ENCODE measurements around the gene HSPA1L.

Gene HSPA1L

DNA sequence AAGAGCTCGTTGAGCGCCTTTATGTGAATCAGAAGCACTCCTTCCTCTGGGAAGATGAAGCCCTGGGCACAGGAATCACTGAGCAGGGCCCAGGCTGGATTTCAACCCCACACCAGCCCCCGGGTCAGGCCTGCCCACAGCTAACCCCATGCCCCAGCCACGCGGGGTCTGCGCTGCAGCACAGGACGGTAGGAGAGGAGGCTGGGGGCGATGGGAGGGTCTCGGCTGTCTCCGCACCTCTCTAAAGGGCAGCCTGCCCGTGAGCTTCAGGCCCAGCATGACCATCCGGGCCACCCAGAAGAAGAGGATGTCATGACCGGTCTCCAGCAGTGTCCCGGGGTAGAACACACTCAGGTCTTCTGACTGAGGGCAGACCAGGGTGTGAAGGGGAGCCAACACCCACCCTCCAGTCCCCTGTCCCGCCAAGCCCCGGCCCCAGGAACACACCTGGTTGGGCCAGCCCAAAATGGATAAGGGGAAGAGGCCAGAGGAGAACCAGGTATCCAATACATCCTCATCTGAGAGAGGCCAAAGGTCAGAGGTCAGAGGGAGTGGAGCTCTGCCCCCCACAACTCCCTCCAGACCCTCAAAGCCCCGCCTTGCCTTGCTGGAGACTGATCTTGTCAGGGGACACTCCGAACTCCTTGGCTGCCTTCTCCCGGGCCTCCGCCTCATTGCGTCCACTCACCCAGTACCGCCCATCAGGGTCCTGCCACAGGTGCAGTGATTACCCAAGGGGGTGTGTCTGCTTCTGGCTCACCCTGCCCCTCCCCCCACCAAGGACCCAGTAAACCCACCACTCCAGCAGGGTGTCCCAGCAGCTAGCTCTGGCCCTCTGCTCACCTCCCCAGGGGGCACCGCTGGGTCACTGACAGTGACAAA lies 33.6 kb downstream of the HSPA1L start:
- DNase-seq = no peak

DNA sequence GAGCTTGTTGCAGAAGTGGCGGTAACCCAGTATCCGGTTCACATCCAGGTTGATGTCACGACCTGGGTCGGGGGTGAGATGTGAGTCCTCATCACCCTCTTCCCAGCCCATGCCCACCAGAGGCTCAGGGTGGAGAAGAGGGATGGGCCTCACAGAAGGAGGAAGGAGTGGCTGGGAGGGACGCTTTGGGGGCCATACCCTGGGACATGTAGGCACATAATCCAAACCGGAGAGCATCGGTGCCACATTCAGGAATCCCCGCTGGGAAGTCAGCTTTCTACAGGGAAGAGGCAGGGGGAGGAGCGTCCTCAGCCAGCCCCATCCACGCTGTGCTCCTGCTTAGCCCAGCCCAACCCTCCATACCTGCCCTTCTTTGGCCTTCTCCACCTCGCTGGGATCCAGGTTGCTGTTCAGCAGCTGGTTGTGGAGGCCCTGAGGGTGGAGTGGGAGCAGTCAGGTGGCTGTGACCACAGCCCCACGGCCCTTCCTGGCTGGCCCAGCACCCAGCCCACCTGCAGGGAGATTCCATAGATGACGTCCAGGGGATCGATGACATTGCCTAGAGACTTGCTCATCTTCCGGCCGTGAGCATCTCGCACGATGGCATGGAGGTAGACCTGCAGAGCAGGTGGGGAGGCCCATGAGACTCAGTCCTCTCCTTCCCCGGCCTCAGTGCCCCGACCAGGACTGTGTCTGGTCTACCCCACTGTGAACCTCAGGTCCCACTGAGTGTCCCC lies 34.4 kb downstream of the HSPA1L start:
- DNase-seq = no peak

DNA sequence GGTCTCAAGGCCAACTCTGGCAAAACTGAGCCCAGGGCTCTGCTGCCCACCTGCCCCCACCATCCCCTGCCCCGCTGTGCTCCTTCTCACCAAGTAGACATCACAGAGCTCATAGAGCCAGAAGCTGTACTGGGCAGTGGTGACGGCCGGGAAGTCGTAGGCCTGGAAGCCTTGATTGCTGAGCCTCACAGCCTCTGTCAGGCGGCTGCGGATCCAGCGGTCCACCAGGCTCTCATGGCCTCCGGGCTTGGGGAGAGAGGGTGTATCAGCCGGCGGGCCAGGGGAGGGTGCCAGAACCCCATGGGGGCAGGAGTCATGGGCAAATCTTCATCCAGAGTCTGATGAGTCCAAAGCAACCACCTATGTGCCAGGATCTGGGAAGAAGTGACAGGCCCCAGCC lies 35.2 kb downstream of the HSPA1L start:
- no peak for DNase-seq

DNA sequence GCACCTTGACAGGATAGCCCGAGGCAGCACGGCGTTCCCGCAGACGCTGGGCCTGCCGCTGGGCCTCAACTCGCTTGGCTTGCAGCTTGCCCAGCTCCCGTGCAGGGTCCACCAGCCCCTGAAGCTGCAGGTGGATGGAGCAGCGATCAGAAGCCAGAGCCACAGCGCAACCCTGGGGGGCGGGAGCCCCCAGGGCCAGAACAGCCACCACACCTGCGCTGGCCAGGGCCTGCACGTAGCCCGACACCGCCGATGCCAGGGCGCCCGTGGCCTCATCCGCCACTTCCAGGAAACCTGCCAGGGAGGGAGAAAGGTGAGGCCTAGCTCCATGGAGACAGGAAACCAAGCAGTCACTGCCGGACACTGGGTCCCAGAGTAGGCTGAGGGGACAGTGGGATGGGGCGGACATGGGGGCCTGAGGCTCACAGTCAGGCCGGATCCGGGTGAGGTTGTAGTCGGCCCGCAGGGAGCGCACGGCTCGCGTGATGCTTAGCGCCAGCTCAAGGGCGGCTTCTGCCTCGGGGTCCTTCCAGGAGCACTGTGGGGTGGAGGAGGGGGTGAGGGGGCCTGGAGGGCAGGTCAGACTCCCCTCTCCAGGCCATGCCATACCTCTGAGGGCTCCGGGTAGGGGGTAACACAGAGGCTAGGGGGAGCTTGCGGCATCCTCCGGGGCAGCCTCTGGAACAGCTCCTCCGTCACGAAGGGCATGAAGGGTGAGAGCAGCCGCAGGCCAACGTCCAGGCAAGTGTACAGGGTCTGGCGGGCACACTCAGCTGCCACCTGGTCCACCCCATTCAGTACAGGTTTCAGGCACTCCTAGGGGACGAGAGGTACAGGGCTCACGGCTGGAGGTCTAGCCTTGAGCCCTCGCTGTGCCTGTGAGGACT lies 35.8 kb downstream of the HSPA1L start:
- DNase-seq = no peak

DNA sequence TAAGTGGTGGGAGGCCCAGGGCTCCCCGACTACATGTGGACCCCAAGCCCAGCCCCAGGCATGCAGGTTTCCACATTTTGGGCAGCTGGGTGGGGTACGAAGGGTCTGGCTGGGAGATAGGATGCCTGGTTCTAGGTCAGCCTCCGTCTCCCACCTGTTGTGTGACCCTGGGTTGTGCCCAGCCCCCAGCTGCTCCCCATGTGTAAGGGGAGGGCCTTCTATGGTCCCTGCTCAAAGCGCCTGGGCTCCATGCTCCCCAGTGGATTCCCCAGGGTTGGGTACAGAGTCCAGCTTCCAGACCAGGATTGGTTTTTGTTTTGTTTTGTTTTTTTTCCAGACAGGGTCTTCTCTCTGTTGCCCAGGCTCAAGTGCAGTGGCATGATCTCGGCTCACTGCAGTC lies 36.9 kb downstream of the HSPA1L start:
- DNase-seq = no peak

DNA sequence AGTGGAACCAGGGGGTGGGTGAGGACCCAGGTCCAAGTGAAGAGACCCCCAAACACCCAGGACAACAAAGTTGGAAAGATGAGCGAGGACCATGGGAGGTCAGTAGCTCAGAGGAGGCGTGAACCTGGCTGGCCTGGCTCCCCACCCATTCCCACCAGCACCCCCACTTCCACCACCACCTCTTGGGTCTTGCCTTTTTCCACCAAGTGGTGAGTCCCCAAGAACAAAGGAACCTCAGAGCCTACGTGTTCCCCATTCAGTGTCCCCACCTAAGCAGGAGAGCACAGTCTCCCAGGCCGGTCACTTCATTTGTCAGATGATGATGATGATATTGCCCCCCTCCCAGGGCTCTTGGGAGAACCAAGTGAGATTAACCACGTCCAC lies 37.4 kb downstream of the HSPA1L start:
- DNase-seq = no peak

DNA sequence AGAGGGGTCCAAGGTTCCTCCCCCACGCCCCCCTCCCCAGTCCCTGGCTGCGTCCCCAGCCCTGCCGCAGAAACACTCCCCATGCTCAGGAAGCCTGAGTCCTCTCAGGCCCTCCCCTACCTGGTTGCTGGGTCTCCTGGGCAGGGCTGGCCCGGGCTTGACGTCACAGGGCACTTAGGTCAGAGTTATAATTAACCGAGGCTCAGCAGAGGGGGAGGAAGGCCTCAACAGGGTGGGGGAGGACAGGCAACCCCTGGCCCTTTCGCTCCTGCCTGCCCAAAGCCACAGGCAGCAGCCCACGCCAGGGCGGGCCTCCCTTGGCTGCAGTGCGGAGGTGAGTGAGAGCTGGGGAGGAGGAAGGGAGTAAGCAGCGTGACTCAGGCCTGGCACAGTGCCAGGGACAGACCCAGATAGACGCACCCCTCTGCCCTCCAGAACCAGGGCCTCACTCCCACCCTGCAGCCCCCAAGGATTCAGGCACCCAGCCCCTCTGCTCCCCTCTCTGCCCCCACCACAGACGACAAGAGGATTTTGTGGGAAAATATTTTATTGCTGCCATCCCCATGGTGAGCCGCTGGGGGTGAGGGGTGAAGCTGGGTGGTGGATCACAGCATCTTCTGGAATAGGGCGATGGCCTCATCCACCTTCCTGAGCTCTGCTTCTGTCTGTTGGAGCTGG lies 38.0 kb downstream of the HSPA1L start, which contains the start of gene VWA7:
VWA7 (minus strand) TSS at position 340 of the 678 bp plus-strand sequence. CDS start 549 bp downstream, outside the sequence.
- peak; percentile 38 for DNase-seq

DNA sequence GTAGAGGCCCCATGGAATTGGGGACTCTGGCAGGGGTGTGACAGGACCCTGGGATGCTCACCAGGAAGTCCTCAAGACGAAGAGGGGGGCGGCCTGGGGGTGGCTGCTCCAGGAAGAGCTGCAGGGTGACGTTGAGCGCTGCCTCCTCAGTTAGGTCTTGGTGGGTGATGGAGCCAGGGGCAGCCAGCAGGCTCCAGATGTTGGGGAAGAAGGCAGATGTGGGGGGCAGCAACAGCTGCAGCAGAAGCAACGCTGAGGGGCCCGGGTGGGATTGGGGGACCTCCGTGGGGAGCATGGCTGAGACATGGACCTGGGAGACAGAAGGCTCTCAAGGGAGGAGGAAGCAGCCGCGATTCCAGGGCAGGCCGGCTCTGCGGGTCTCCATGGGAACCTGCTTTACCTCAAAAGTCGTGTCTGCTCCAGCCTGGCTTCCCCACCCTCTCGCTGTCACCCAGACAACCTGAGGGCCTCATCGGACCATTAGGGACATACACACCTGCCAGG lies 38.5 kb downstream of the HSPA1L start:
- DNase-seq = no peak

DNA sequence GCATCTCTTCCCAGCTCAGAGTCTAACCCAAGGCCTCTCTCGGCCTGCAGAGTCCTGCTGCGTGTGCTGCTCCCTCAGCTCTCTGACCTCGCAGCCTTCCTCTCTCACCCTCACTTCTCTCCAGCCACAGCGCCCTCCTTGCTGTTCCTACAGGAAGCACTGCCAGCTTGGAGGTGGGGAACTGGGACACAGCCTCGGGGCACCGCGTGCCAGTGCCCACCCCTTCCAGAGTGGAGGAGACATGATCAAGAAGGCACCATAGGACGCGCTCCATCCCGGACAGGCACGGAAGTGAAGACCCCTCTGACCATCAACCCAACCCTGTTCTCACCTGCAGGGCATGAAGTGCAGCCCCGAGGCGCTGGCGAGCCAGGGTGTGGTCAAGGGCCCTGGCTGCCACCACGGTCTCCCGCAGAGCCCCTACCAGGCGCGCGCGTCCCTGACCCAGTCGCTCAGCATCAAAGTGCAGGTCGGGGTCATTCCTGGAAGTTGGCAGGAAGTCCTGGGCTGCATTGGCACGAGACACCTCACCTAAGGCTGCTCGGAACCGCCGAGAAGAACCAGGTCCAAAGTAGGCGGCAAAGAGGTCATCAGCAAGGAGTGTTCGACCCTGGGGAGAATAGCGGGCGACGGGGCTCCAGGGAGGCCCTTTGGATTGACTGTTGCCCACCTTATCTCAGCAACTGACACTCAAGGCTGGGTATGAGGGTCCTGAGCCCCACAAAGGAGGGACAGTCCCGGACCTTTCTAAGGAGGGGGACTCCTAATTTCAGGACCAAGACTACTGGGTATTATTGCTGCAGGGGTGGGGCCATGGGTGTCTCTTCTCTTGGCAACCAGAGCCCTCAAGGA lies 39.2 kb downstream of the HSPA1L start:
- no peak for DNase-seq

DNA sequence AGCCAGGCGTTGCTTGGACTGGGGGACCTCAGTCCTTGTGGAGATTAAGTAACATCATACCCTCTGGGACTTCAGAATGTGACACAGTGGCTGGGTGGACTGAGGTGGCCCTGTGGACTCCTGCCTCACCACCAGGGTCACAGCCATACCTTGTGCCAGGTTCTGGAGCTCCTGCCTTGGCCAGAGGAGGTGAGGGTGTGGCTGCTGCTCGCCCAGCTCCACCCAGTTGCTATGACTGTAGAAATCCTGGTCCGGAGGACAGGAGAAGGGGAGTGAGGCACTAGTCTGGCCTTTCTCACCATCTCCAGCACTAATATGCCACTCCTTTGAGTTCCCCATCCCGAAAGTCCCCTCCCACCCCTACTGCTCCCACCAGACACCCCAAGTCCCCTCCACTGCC lies 39.9 kb downstream of the HSPA1L start:
- no peak for DNase-seq

DNA sequence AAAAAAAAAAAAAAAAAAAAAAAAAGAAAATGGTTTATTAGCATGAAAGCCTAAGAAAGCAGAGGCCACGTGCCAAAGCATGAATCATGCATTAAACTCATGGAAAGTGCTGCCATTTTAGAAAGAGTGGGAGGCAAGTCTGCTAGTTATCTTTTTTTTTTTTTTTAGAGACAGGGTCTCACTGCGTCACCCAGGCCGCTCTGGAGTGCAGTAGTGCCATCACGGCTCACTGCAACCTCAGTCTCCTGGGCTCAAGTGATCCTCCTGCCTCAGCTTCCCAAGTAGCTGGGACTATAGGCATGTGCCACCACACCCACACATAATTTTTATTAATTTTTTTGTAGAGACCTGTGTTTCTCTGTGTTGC lies 43.1 kb downstream of the HSPA1L start:
- DNase-seq = no peak

DNA sequence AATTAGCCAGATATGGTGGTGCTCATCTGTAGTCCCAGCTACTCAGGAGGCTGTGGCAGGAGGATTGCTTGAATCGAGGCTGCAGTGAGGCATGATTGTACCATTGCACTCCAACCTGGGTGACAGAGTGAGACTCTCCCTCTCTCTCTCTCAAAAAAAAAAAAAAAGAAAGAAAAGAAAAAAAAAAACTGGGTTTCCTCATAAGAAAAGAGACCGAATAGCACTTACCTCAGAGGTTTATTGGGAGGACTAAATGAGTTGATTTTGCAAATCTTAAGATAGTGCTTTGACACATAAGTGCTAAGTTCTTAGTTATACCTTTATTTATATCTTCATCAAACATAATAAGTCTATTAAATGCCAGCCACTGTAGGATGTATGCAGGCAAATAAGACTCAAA lies 44.2 kb downstream of the HSPA1L start:
- no peak for DNase-seq

DNA sequence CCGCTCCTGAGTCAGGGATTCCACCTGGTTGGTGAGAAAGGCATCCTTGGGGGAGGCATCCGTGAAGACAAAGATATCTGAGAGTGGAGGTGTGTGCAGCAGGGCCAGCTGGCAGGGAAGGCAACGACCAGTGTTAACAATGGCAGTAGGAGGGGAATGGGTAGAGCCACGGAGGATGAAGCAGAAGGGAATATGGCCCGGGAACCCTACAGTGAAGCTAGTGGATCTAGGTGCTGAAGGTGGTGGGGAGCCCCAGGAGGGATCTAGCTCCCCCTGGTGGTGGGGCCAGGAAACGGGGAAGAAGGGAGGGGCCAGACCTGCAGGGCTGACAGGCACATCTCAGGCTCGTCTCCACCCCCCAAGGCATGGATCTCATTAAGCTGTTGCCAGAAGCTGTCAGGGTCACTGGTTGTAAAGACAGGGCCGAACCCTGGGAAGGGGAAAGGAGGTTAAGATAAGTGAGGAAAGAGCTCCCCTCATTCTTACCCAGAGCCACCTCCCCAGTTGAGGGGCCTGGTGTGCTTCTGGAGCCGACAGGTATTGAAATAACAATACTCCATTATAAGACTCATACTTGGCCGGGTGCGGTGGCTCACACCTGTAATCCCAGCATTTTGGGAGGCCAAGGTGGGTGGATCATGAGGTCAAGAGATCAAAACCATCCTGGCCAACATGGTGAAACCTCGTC lies 45.3 kb downstream of the HSPA1L start:
- peak; percentile 37 for DNase-seq

DNA sequence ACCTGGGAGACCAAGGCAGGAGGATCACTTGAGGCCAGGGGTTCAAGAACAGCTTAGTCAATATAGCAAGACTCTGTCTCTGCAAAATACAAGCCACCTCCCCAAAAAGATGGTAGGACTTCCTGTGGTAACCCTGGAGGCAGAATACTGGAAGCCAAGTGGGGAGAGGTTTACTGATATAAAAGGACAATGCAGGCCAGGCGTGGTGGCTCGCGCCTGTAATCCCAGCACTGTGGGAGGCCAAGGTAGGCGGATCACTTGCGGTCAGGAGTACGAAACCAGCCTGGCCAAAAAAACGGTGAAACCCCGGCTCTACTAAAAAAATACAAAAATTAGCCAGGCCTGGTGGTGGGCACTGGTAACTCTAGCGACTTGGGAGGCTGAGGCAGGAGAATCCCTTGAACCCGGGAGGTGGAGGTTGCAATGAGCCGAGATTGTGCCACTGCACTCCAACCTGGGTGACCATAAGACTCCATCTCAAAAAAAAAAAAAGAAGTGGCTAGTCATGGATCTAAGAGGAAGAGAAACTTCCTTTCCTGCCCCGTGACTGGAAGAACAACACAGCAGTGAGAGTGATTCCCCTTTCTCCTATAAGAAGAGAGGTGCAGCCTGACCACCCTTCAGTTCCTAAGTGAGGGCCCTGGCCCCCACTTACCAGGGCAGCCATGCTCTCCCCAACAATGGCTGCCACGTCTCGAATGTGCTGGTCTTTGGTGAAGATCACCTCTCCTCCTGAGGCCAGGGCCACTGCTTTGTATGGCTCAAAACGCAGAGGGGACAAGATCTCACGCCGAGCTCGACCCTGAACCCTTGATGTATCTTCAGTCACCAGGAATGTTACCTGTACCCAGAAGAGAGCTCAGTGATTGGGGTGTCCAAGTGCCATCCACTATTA lies 46.5 kb downstream of the HSPA1L start:
- no peak for DNase-seq

DNA sequence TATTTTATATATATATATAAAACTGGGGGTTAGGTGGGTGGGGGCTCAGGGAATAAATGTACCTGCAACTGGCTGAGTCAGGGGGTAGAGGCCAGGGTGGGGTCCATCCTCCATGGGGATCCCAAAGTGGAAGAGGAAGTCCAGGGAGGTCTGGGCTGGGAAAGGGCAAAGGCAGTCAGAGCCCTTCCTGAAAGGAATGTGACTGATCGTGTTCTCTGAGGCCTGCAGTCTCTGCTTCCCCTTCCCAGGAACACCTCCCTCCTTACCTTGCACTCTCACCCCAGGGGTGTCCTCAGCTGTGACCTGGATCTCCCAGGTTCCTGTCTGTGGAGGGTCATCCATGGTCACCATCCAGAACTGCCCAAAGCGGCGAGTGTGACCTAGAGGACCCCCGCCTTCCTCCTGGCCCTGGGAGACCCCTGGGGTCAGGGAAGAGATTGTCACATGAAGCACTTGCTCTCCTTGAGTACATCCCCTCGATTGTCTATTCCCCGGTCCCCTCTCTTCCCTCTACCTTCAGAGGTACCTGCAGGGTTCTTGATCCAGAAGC lies 47.9 kb downstream of the HSPA1L start:
- no peak for DNase-seq

DNA sequence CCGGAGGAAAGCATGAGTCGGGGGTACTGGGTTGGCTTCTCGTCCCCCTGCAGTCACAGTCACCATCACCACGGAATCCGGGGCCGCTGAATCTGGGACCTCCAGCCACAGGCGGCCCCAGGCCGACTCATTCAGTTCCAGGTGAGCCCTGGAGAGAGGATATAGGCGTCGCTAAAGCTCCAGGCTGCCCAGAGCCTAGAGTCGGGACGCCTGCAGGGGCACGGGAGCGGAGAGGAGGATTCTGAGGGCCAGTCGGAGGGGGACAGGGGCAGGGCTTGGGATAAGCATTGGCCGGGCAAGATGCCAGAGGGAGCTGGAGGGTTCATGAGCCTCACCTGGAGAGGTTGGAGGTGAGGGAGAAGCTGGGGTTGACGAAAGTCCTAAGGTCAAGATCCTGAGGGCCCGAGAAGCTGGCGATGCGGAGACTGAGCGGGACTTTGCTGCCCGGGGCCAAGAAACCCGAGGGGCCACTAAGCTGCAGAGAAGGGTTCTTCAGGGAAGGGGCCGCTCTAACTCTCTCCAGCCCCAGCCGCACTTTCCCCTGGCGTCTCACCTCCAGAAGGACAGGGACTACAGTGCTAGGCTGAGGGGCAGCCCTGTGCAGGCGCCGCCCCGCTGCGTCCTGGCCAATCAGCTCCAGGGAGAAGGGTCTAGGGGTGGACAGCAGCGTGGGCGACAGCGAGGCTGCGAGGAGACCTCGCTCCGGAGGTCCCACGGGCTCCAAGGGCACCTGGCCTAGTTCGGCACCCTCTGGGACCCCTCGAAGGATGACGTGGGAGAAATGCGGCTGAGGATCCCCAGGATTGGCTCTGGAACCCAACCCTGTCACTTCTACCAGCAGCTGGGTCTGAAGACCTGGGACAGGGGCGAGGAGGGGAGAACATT lies 48.9 kb downstream of the HSPA1L start:
- DNase-seq = peak; percentile 65

DNA sequence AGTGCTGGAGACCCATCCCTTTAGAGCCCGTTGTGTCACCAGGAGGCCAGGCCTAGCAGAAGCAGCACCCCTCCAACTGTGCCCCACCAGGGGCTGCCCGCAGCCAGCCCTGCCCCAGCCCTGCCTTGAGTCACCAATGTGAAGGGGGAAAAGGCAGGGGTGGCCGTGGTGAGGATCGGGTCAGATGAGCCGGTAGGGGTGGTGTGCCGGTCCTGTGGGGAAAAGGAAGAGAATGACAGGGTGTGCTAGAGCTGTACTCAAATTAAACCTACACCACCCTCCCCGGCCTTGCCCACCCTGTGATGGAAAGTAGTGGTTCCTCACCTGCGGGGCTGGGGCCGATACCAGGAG lies 49.5 kb downstream of the HSPA1L start:
- no peak for DNase-seq

DNA sequence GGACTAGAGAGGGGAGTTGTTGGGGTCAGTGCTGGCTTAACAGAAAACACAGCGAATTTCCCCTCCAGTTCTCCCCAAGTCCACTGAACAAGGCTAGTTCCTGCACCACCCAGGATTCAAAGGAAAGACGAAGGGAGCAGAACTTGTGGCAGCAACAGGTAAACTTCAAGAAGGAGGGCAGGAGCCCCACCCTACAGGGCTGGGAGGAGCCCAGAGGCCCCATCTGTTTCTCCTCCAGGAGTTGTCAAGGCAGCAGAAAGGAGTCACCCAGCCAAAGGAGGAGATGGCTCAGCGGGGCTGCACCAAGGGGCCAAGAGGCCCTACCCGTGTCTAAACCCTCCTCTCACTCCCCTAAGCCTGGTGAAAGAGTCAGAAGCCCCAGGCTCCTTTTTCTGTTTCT lies 50.9 kb downstream of the HSPA1L start:
- DNase-seq = peak; percentile 16

DNA sequence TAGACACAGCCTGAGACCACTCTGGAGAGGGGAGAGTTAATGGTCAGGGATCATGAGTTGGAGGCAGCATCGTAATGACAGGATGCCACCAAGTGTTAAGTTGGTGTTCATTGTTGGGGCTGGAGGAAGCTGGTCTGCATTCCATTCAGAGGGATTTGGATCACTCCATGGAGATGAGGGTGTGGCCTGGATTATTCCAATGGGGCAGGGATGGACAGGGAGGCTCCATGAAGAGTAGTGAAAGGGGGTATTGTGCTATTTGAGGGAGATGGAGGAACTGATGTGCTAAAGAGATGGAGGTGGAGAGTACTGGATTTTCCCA lies 51.5 kb downstream of the HSPA1L start:
- DNase-seq = peak; percentile 93
